HepG2 (cell line): ENCODE measurements around the gene PYCR2. TPM values are rescaled to one million over a fixed set of nuclear protein-coding genes. Genes with fewer than 3 reads are reported as not detected.

Source experiments
- ARNT ChIP-seq: fragments of 450-650 bp; IDR thresholded peaks from 2 replicates; pipeline ENCODE4 v1.6.1; 2017
- ATF3 ChIP-seq: sonication (generic); formaldehyde crosslinking; IDR thresholded peaks from 2 replicates; pipeline ENCODE4 v1.4.0; 2020; ENCODE audit warnings: missing genetic modification reagents
- BCLAF1 ChIP-seq: fragments of 450-650 bp; IDR thresholded peaks from 2 replicates; pipeline ENCODE4 v1.6.1; 2017; ENCODE audit warnings: mild to moderate bottlenecking
- CBX2 ChIP-seq, 2 experiments: fragments of 200-600 bp in 1 of 2; sonication (generic); formaldehyde crosslinking in 1 of 2; IDR thresholded peaks; 2 replicates each; pipeline versions ENCODE4 v1.7.0 to v1.8.1; 2018 to 2022; ENCODE audit warnings: low read depth in 2 of 2, low read length in 1 of 2, mild to moderate bottlenecking in 1 of 2, missing genetic modification reagents in 1 of 2
- DMAP1 ChIP-seq: IDR thresholded peaks from 2 replicates; pipeline ENCODE4 v1.6.1; 2016
- ETV6 ChIP-seq: sonication (generic); formaldehyde crosslinking; conservative IDR thresholded peaks from 2 replicates; pipeline ENCODE4 v1.4.0; 2020; ENCODE audit warnings: missing genetic modification reagents
- FOXA3 ChIP-seq: IDR thresholded peaks from 2 replicates; pipeline ENCODE4 v1.6.1; 2016; ENCODE audit warnings: missing genetic modification reagents, missing compliant biosample characterization
- KLF15 ChIP-seq: sonication (generic); formaldehyde crosslinking; IDR thresholded peaks from 2 replicates; pipeline ENCODE4 v1.8.1; 2023; ENCODE audit warnings: borderline replicate concordance, mild to moderate bottlenecking, inconsistent platforms, missing genetic modification reagents, mixed read lengths
- MEIS1 ChIP-seq: sonication (generic); formaldehyde crosslinking; IDR thresholded peaks from 2 replicates; pipeline ENCODE4 v1.9.0; 2021; ENCODE audit warnings: mild to moderate bottlenecking, missing genetic modification reagents, moderate library complexity, borderline replicate concordance
- NFIB ChIP-seq: sonication (generic); formaldehyde crosslinking; IDR thresholded peaks from 2 replicates; pipeline ENCODE4 v1.9.0; 2021; ENCODE audit warnings: missing genetic modification reagents, mild to moderate bottlenecking, borderline replicate concordance
- NR2F6 ChIP-seq, 2 experiments: IDR thresholded peaks; 2 replicates each; pipeline ENCODE4 v1.6.1; 2016; ENCODE audit warnings: antibody characterized with exemption in 1 of 2, mild to moderate bottlenecking in 1 of 2
- PAF1 ChIP-seq: IDR thresholded peaks from 2 replicates; pipeline ENCODE4 v1.6.1; 2016; ENCODE audit warnings: missing genetic modification reagents, missing compliant biosample characterization
- RFX5 ChIP-seq: IDR thresholded peaks from 2 replicates; pipeline ENCODE4 v1.6.1; 2011; ENCODE audit warnings: low read depth, low read length, improper control_type of control experiment
- RNF2 ChIP-seq: fragments of 450-650 bp; conservative IDR thresholded peaks from 2 replicates; pipeline ENCODE4 v1.6.1; 2016; ENCODE audit warnings: low read depth
- SIX4 ChIP-seq: sonication (generic); formaldehyde crosslinking; IDR thresholded peaks from 2 replicates; pipeline ENCODE4 v1.4.0; 2020; ENCODE audit warnings: missing genetic modification reagents
- SRSF4 ChIP-seq: fragments of 200-400 bp; formaldehyde crosslinking; IDR thresholded peaks from one replicate; pipeline ENCODE4 v1.6.1; 2018; ENCODE audit warnings: mild to moderate bottlenecking, low read depth, low read length, moderate library complexity; ENCODE audit not compliant: poor library complexity, severe bottlenecking
- STAT6 ChIP-seq: sonication (generic); formaldehyde crosslinking; IDR thresholded peaks from 2 replicates; pipeline ENCODE4 v1.4.0; 2020; ENCODE audit warnings: missing genetic modification reagents, mild to moderate bottlenecking, borderline replicate concordance
- ZFP36L2 ChIP-seq: sonication (generic); formaldehyde crosslinking; IDR thresholded peaks from 2 replicates; pipeline ENCODE4 v1.4.0; 2020; ENCODE audit warnings: missing genetic modification reagents
- ZKSCAN8 ChIP-seq: IDR thresholded peaks from 2 replicates; pipeline ENCODE4 v1.6.1; 2016; ENCODE audit warnings: borderline replicate concordance, missing genetic modification reagents, missing compliant biosample characterization
- ZNF224 ChIP-seq: sonication (generic); formaldehyde crosslinking; IDR thresholded peaks from 2 replicates; pipeline ENCODE4 v1.5.0; 2020; ENCODE audit warnings: mild to moderate bottlenecking, missing genetic modification reagents
- ZNF251 ChIP-seq: sonication (generic); formaldehyde crosslinking; IDR thresholded peaks from 2 replicates; pipeline ENCODE4 v1.9.0; 2021; ENCODE audit warnings: mild to moderate bottlenecking, missing genetic modification reagents
- ZNF451 ChIP-seq: sonication (generic); formaldehyde crosslinking; IDR thresholded peaks from 2 replicates; pipeline ENCODE4 v1.5.0; 2020; ENCODE audit warnings: mild to moderate bottlenecking, missing genetic modification reagents
- ZNF740 ChIP-seq: sonication (generic); formaldehyde crosslinking; IDR thresholded peaks from 2 replicates; pipeline ENCODE4 v1.4.0; 2020; ENCODE audit warnings: missing genetic modification reagents
- ZNF850 ChIP-seq: sonication (generic); formaldehyde crosslinking; conservative IDR thresholded peaks from 2 replicates; pipeline ENCODE4 v1.9.0; 2021; ENCODE audit warnings: mild to moderate bottlenecking, missing genetic modification reagents
- polyA plus RNA-seq, 8 experiments: library from polyadenylated mRNA; depleted of rRNA in 3 of 8; stranded (reverse) in 7 of 8; unstranded in 1 of 8; fragments of >200 nt; fragmentation: Illumina TruSeq in 4 of 8; extraction: Trizol in 4 of 8; gene quantifications; 2 replicates each; pipeline versions ENCODE4 v1.2.1 to v1.2.3, GENCODE V29; 2011 to 2016; ENCODE audit warnings: low read depth in 4 of 8, missing spikeins in 1 of 8, mixed read lengths in 1 of 8; ENCODE audit not compliant: insufficient read depth in 1 of 8
- total RNA-seq, 5 experiments: library from RNA; depleted of rRNA; stranded (reverse); fragments of >200 nt; fragmentation: Illumina TruSeq; extraction: Trizol; gene quantifications; 2 replicates each; pipeline ENCODE4 v1.2.3, GENCODE V29; 2016; ENCODE audit warnings: low read depth in 1 of 5

PYCR2 gene
- total and polyA plus RNA-seq, 2 of the 13 experiments (the other 11 are each of a cell fraction or from before 2014, with no cell fraction given), result 47.2 to 47.8 TPM

GRCh38 chr1:225923692-225924555, at the start of gene PYCR2 (continued):
- TF ChIP-seq ETV6 (CRISPR knock-in tag) (peak; percentile 76), ARNT (no peak), KLF15 (CRISPR knock-in tag) (no peak), SRSF4 (no peak), CBX2 (IDR thresholded peaks at IDR 0.05; ENCODE audit: low read depth, low read length) (no peak), CBX2 (CRISPR knock-in tag; IDR thresholded peaks at IDR 0.05; ENCODE audit: low read depth) (no peak), NR2F6 (IDR thresholded peaks at IDR 0.05) (no peak), NR2F6 (CRISPR knock-in tag; IDR thresholded peaks at IDR 0.05) (0 out of 2 replicates have a peak, but pooled peaks have one; percentile 26), BCLAF1 (no peak), ATF3 (CRISPR knock-in tag) (peak; percentile 54; the same call in 1 of the 2 replicates), NFIB (CRISPR knock-in tag) (no peak), ZNF451 (CRISPR knock-in tag) (peak; percentile 93; the same call in 1 of the 2 replicates), MEIS1 (CRISPR knock-in tag) (no peak), RNF2 (peak; percentile 83), FOXA3 (0 out of 2 replicates have a peak, but pooled peaks have one; percentile 29), STAT6 (CRISPR knock-in tag) (no peak), RFX5 (0 out of 2 replicates have a peak, but pooled peaks have one; percentile 38), ZNF740 (CRISPR knock-in tag) (peak; percentile 72; the same call in 1 of the 2 replicates), SIX4 (CRISPR knock-in tag) (no peak), ZNF224 (CRISPR knock-in tag) (no peak), ZNF850 (CRISPR knock-in tag) (no peak; the same call in 1 of the 2 replicates), ZKSCAN8 (CRISPR knock-in tag) (no peak), PAF1 (no peak), ZNF251 (no peak), ZFP36L2 (0 out of 2 replicates have a peak, but pooled peaks have one; percentile 60), DMAP1 (CRISPR knock-in tag) (peak; percentile 94)
